HG02884 (cell line): Measurements from ENCODE around the gene CLIC4.

Experiments
- ATAC-seq: cut with Tn5 transposase; IDR thresholded peaks from one replicate; pipeline ENCODE4 v1.9.1; 2021; ENCODE audit warnings: mild to moderate bottlenecking, moderate library complexity; ENCODE audit not compliant: unreplicated experiment

CLIC4 gene

GRCh38 chr1:24853649-24854048, 108.4 kb downstream of the CLIC4 start:
- no peak for ATAC-seq

- ATAC-seq, result no peak
These were observed 110.2 kb downstream of the CLIC4 start for GRCh38 chr1:24855474-24855873.

GRCh38 chr1:24856787-24857506, 111.7 kb downstream of the CLIC4 start:
- ATAC-seq, result no peak

GRCh38 chr1:24857507-24858133, 112.4 kb downstream of the CLIC4 start:
- ATAC-seq, result no peak

- no peak for ATAC-seq
These were observed 113.0 kb downstream of the CLIC4 start for GRCh38 chr1:24858277-24858676.

GRCh38 chr1:24859063-24860010, 114.1 kb downstream of the CLIC4 start:
- ATAC-seq, result no peak

- no peak for ATAC-seq
These were observed 115.6 kb downstream of the CLIC4 start for GRCh38 chr1:24860841-24861240.

GRCh38 chr1:24861821-24862727, 116.8 kb downstream of the CLIC4 start:
- no peak for ATAC-seq

GRCh38 chr1:24862775-24863483, 117.7 kb downstream of the CLIC4 start:
- ATAC-seq, result no peak

- no peak for ATAC-seq
These were observed 119.1 kb downstream of the CLIC4 start for GRCh38 chr1:24864370-24864777.

GRCh38 chr1:24865168-24865567, 119.9 kb downstream of the CLIC4 start:
- ATAC-seq, result no peak

GRCh38 chr1:24865587-24865986, 120.3 kb downstream of the CLIC4 start:
- ATAC-seq, result no peak

- ATAC-seq, result no peak
These were observed 121.2 kb downstream of the CLIC4 start for GRCh38 chr1:24866211-24867083.

- no peak for ATAC-seq
These were observed 122.0 kb downstream of the CLIC4 start for GRCh38 chr1:24867084-24867870.

- ATAC-seq, result no peak
These were observed 123.0 kb downstream of the CLIC4 start for GRCh38 chr1:24868016-24868875.

- ATAC-seq, result no peak
These were observed 125.4 kb downstream of the CLIC4 start for GRCh38 chr1:24870551-24871195.
